Lower lobe of right lung (tissue), 2 donors: Measurements from ENCODE around the gene CA12. TPM values are rescaled to one million over a fixed set of nuclear protein-coding genes. Genes with fewer than 3 reads are reported as not detected.

Experiments
- ATAC-seq, 2 donors: fragments of 200-7000 bp; cut with Tn5 transposase; one replicate each; pipeline ENCODE4 v1.9.1; 2020 to 2022; ENCODE audit warnings: mild to moderate bottlenecking in 2 of 2, moderate library complexity in 2 of 2
- DNase-seq: peaks from one replicate; pipeline ENCODE4 v3.0.0-alpha.2; 2020
- H3K27ac ChIP-seq: fragments of 200-600 bp; one replicate; pipeline ENCODE4 v1.8.0; 2022
- H3K27me3 ChIP-seq: fragments of 200-600 bp; one replicate; pipeline ENCODE4 v1.8.0; 2022; ENCODE audit warnings: low read depth
- H3K36me3 ChIP-seq: fragments of 200-600 bp; one replicate; pipeline ENCODE4 v1.8.0; 2022; ENCODE audit warnings: mild to moderate bottlenecking
- H3K4me1 ChIP-seq: fragments of 200-600 bp; one replicate; pipeline ENCODE4 v1.8.0; 2022
- H3K4me3 ChIP-seq: fragments of 200-600 bp; one replicate; pipeline ENCODE4 v1.8.0; 2022; ENCODE audit warnings: mild to moderate bottlenecking
- H3K9me3 ChIP-seq: fragments of 200-600 bp; one replicate; pipeline ENCODE4 v1.8.0; 2022
- intact Hi-C: fragments of 100-400 bp; cut with DNase I; formaldehyde crosslinking; loops from one replicate; pipeline ENCODE4 v1.11.0; 2022
- total RNA-seq: library from RNA; stranded (reverse); fragmentation: NEBNext Ultra II Directional; extraction: Animal tissue kit (Norgen Biotek cat#: 25700); gene quantifications from one replicate; pipeline ENCODE4 v1.2.1, GENCODE V29; 2021
- TF ChIP-seq, protein P1 (sequence below): fragments of 200-600 bp; IDR thresholded peaks from one replicate; pipeline ENCODE4 v1.8.0; 2022; ENCODE audit warnings: antibody characterized with exemption, mild to moderate bottlenecking
- donor health status: DM: no; HTN: yes; CAD: no; lungs with severe emphysema.

CA12 gene
- total RNA-seq, 1 donor from 2014 or later = 4.9 TPM

DNA sequence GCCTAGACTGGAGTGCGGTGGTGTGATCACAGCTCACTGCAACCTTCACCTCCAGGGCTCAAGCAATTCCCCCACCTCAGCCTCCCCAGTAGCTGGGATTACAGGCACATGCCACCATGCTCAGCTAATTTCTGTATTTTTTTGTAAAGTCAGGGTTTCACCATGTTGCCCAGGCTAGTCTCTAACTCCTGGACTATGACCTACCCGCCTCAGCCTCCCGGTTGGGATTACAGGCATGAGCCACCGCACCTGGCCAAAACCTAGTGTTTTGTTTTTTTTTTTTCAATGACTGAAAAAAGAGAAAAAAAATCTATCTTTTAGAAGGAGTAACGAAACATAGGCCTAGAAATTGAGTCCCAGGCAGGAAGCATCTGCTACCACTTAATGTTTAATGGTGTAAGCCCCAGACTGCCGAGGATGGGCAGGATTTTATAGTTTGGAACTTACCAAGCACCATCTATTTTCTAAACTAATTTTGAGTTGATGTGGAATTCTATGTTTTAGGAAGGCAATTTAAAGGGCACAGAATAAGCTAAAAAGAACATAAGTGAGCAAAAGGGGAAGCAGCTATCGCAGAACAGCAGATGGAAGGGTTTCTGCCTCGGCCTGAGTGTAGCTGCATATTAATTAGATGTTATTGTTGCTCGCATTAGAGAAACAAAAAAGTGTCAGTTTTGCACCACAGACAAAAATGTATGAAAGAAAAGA, 24.2 kb upstream of the CA12 start:
- DNase-seq (no peak), ATAC-seq (no peak)
- intact Hi-C loops = no loop called here
- Histone ChIP-seq H3K36me3 (no peaks in the 10 kb centered on the region), H3K27ac (no peak overlapping the region), H3K4me1 (peaks cover 10% of the 10 kb centered on the region), H3K27me3 (no peaks in the 10 kb centered on the region), H3K4me3 (no peak overlapping the region), H3K9me3 (no peaks in the 10 kb centered on the region)
- TF ChIP-seq, protein P1, sequence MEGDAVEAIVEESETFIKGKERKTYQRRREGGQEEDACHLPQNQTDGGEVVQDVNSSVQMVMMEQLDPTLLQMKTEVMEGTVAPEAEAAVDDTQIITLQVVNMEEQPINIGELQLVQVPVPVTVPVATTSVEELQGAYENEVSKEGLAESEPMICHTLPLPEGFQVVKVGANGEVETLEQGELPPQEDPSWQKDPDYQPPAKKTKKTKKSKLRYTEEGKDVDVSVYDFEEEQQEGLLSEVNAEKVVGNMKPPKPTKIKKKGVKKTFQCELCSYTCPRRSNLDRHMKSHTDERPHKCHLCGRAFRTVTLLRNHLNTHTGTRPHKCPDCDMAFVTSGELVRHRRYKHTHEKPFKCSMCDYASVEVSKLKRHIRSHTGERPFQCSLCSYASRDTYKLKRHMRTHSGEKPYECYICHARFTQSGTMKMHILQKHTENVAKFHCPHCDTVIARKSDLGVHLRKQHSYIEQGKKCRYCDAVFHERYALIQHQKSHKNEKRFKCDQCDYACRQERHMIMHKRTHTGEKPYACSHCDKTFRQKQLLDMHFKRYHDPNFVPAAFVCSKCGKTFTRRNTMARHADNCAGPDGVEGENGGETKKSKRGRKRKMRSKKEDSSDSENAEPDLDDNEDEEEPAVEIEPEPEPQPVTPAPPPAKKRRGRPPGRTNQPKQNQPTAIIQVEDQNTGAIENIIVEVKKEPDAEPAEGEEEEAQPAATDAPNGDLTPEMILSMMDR = no peak

DNA sequence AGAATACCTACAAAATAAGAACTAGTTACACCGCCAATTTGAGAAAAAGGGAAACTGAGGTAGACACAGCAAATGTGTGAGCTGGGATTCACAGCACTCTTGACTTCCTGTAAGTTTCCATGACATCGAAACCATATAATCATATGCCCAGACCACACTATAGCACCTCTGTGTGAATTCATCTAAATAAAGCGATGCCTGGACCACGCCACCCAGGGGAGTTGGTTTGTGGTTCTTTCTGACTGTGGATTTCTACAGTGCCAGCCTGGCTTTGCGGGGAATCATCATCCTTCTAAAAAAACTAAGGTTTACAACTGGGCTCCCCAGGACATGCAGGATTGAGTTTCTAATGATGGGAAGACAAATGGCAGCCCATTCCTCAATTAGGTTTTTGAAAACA, 23.5 kb upstream of the CA12 start:
- H3K4me1 ChIP-seq = peaks cover 10% of the 10 kb centered on the region
- TF ChIP-seq, protein P1 = no peak
- no peaks in the 10 kb centered on the region for H3K36me3 ChIP-seq
- no peaks in the 10 kb centered on the region for H3K9me3 ChIP-seq
- no peak overlapping the region for H3K4me3 ChIP-seq
- ATAC-seq (no peak), DNase-seq (no peak)
- intact Hi-C loops = no loop called here
- H3K27ac ChIP-seq = no peak overlapping the region
- H3K27me3 ChIP-seq = no peaks in the 10 kb centered on the region

DNA sequence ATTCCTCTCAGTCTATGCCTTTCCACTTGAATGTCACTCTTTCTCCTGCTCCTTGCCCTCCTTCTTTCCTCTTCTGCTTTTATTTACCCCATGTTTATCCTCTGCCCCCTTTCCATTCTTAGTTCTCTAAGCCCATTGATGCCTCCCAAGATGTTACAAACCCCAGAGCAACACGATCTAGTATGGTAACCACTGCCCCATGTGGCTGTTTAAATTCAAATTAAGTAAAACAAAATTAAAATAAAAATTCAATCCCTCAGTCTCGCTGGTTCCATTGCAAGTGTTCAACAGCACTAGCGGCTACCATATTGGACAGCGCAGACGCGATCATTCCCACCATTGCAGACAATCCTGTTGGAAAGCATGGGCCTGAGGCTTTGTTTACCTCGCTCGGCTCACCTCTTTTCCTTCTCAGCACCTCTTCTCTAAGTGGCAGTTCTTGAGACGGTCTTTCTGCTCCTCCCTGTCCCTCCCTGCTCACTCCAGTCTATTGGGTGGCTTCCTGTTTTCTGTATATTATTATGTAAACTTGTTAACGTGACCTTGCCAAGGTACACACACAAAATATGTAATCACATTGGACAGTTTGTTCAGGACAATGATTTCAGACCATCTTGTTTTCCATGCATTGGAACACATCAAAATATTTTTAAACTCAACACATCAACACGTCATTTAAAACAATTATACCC, 21.8 kb upstream of the CA12 start:
- intact Hi-C loops = loop anchor here (5.0 kb wide), 1 partner anchor 116 kb away; no protein-coding TSS in a partner anchor
- DNase-seq (no peak), ATAC-seq (no peak)
- Histone ChIP-seq H3K27me3 (no peaks in the 10 kb centered on the region), H3K9me3 (no peaks in the 10 kb centered on the region), H3K27ac (no peak overlapping the region), H3K4me1 (peaks cover 10% of the 10 kb centered on the region), H3K4me3 (no peak overlapping the region), H3K36me3 (no peaks in the 10 kb centered on the region)
- TF ChIP-seq, protein P1 = no peak

DNA sequence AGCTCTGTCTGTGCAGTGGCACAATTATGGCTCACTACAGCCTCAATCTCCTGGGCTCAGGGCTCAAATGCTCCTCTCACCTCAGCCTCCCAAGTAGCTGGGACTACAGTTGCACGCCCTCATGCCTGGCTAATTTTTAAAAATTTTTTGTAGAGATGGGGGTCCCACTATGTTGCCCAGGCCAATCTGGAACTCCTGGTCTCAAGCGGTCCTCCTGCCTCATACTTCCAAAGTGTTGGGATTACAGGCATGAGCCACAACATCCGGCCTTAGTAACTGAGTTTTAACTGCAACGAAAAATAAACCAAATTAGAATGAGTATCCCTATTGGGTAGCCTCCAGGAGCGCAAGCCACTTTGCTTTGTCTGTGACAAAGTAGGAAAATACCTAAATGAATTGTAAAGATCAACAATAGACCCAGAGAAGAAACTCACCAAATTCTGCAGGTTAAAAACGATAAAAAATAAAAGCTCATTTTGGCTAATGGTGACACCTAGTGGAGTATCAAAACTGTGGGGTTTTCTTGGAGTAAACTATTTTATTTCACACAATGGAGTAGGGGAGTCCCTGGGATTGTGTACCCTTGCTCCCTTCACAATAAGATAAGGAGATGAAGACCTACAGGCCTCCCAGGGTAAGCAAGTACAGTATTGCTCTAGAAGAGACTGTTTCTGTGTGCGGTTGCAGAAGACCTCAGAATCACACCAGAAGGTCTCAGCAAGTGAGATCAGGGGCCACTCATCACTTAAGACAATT, 21.0 kb upstream of the CA12 start:
- TF ChIP-seq, protein P1 = peak; percentile 64
- peak; percentile 66 to 68 for ATAC-seq

DNA sequence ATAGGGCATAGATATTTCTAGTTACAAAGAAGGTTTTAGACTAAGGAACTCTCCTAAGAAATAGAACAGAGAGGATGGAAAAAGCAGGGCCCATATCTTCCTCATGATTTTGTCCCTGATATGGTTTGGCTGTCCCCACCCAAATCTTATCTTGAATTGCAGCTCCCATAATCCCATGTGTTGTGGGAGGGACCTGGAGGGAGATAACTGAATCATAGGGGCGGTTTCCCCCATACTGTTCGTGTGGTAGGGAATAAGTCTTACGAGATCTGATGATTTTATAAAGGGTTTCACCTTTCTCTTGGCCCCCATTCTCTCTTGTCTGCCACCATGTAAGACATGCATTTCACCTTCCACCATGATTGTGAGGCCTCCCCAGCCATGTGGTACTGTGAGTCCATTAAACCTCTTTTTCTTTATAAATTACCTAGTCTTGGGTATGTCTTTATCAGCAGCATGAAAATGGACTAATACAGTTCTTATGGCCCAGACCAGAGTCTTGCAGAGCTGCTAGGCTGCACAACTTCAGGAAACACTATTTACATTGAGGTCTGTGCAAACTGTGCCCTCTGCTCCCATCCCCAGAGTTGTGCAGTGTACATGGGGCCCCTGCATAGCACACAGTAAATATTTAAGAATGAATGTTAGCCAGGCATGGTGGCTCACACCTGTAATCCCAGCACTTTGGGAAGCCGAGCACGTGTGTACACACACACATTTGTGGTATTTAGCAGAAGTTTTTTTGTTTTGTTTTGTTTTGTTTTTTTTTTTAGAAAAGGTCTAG, 20.3 kb upstream of the CA12 start:
- H3K4me3 ChIP-seq = no peak overlapping the region
- intact Hi-C loops = loop anchor here (5.0 kb wide), 1 partner anchor 115 kb away; no protein-coding TSS in a partner anchor
- ATAC-seq = no peak
- TF ChIP-seq, protein P1 = no peak
- DNase-seq = no peak
- H3K9me3 ChIP-seq = no peaks in the 10 kb centered on the region
- H3K36me3 ChIP-seq = no peaks in the 10 kb centered on the region
- H3K27me3 ChIP-seq = no peaks in the 10 kb centered on the region
- no peak overlapping the region for H3K27ac ChIP-seq
- peaks cover 10% of the 10 kb centered on the region for H3K4me1 ChIP-seq

More for the DNA sequence above, 21.0 kb upstream of the CA12 start:
- no peak overlapping the region for H3K27ac ChIP-seq
- intact Hi-C loops = loop anchor here (5.0 kb wide), 1 partner anchor 115 kb away; no protein-coding TSS in a partner anchor
- no peak overlapping the region for H3K4me3 ChIP-seq
- H3K36me3 ChIP-seq = no peaks in the 10 kb centered on the region
- peaks cover 10% of the 10 kb centered on the region for H3K4me1 ChIP-seq
- DNase-seq = no peak
- no peaks in the 10 kb centered on the region for H3K27me3 ChIP-seq
- no peaks in the 10 kb centered on the region for H3K9me3 ChIP-seq
